Endothelial cell of umbilical vein (primary cell): ENCODE data around the gene CROCC2. TPM values are rescaled to one million over a fixed set of nuclear protein-coding genes. Genes with fewer than 3 reads are reported as not detected.

Experiments
- BruUV-seq: library from RNA; stranded (reverse); fragments of 400-500 nt; replicated peaks from 2 replicates; lab custom pipeline; 2021; lab: Mats Ljungman, UMichigan
- CTCF ChIA-PET: fragments of 300-600, 350-600 bp; sonication (Branson Sonifier 250); formaldehyde crosslinking; loops from one replicate; lab custom pipeline; 2021; ENCODE audit warnings: antibody characterized with exemption, inconsistent platforms; lab: Charles Lee
- POLR2A ChIA-PET: fragments of 300-600, 350-600 bp; sonication (Branson Sonifier 250); formaldehyde crosslinking; loops from one replicate; lab custom pipeline; 2021; ENCODE audit warnings: antibody characterized with exemption, inconsistent platforms; lab: Charles Lee
- DNase-seq: peaks from one replicate; pipeline ENCODE4 v3.0.0-alpha.2; 2011; ENCODE audit warnings: low read depth, low spot score
- FAIRE-seq: peaks from 2 replicates; lab custom pipeline; 2011; peaks lifted over from hg19 to GRCh38; lab: Jason Lieb, UNC
- H2AFZ ChIP-seq: 2 replicates; pipeline ENCODE4 v1.6.0; 2012; ENCODE audit warnings: low read depth, low read length, control low read depth, inconsistent platforms
- H3K27ac ChIP-seq: 2 replicates; pipeline ENCODE4 v1.5.1; 2011; ENCODE audit warnings: low read depth, mild to moderate bottlenecking, control low read depth, low read length, moderate library complexity; ENCODE audit not compliant: insufficient read depth
- H3K27me3 ChIP-seq, 2 experiments: 2 replicates each; pipeline versions ENCODE4 v1.6.0 to v1.6.1; 2011; ENCODE audit warnings: low read length in 2 of 2, mixed read lengths in 1 of 2; ENCODE audit not compliant: control insufficient read depth in 2 of 2, insufficient read depth in 2 of 2
- H3K36me3 ChIP-seq, 2 experiments: 2 replicates in 1 of 2; 3 replicates in 1 of 2; pipeline ENCODE4 v1.5.1; 2011; ENCODE audit warnings: low read length in 2 of 2, mild to moderate bottlenecking in 1 of 2, moderate library complexity in 1 of 2; ENCODE audit not compliant: control insufficient read depth in 2 of 2, insufficient read depth in 2 of 2; ENCODE audit errors: extremely low read depth in 1 of 2
- H3K4me1 ChIP-seq: 3 replicates; pipeline ENCODE4 v1.5.1; 2011; ENCODE audit warnings: mild to moderate bottlenecking, low read length; ENCODE audit not compliant: control insufficient read depth, insufficient read depth; ENCODE audit errors: extremely low read depth
- H3K4me2 ChIP-seq: 2 replicates; pipeline ENCODE4 v1.6.1; 2011; ENCODE audit warnings: low read length, control low read depth, mixed read lengths; ENCODE audit not compliant: insufficient read depth
- H3K4me3 ChIP-seq, 3 experiments: fragments of 200-600 bp in 1 of 3; sonication (generic), shearing (Covaris generic) in 1 of 3; replicated peaks in 1 of 3; 2 replicates each; pipeline ENCODE4 v1.5.1; 2011 to 2016; ENCODE audit warnings: control low read depth in 3 of 3, low read length in 3 of 3, mild to moderate bottlenecking in 2 of 3, inconsistent platforms in 1 of 3, low read depth in 1 of 3, moderate library complexity in 1 of 3; ENCODE audit not compliant: insufficient read depth in 1 of 3
- H3K79me2 ChIP-seq: 2 replicates; pipeline ENCODE4 v1.6.0; 2012; ENCODE audit warnings: low read length, inconsistent platforms; ENCODE audit not compliant: control insufficient read depth, insufficient read depth
- H3K9ac ChIP-seq: replicated peaks from 2 replicates; pipeline ENCODE3; 2011; ENCODE audit warnings: low read length, control low read depth; ENCODE audit not compliant: insufficient read depth; ENCODE audit errors: extremely low read depth
- H3K9me1 ChIP-seq: replicated peaks from 3 replicates; pipeline ENCODE4 v1.6.0; 2011; ENCODE audit warnings: mild to moderate bottlenecking, low read length; ENCODE audit not compliant: control insufficient read depth, insufficient read depth; ENCODE audit errors: extremely low read depth
- H3K9me3 ChIP-seq: replicated peaks from 2 replicates; pipeline ENCODE4 v1.5.1; 2012; ENCODE audit warnings: low read length, inconsistent platforms; ENCODE audit not compliant: control insufficient read depth, insufficient read depth
- H4K20me1 ChIP-seq: replicated peaks from 2 replicates; pipeline ENCODE3; 2011; ENCODE audit warnings: mild to moderate bottlenecking, low read length; ENCODE audit not compliant: control insufficient read depth, insufficient read depth; ENCODE audit errors: extremely low read depth
- CTCF ChIP-seq, 2 donors: IDR thresholded peaks; 1 replicate in 1 of 2; 2 replicates in 1 of 2; pipeline ENCODE4 v1.5.1; 2011; ENCODE audit warnings: low read length in 2 of 2, mild to moderate bottlenecking in 2 of 2, moderate library complexity in 2 of 2, control low read depth in 1 of 2, inconsistent platforms in 1 of 2, low read depth in 1 of 2; ENCODE audit not compliant: insufficient read depth in 1 of 2; ENCODE audit errors: extremely low read depth in 1 of 2
- EZH2 ChIP-seq: IDR thresholded peaks from 2 replicates; pipeline ENCODE4 v1.6.1; 2012; ENCODE audit warnings: borderline replicate concordance, low read depth, mild to moderate bottlenecking, moderate library complexity, low read length, inconsistent platforms; ENCODE audit not compliant: severe bottlenecking
- FOS ChIP-seq: IDR thresholded peaks from 2 replicates; pipeline ENCODE4 v1.6.1; 2011; ENCODE audit warnings: mild to moderate bottlenecking, low read length, moderate library complexity, borderline replicate concordance; ENCODE audit not compliant: insufficient read depth
- GATA2 ChIP-seq: IDR thresholded peaks from 2 replicates; pipeline ENCODE4 v1.7.0; 2011; ENCODE audit warnings: low read depth, mild to moderate bottlenecking, moderate library complexity, mixed read lengths, low read length; ENCODE audit not compliant: insufficient read length, insufficient read depth
- JUN ChIP-seq: IDR thresholded peaks from 2 replicates; pipeline ENCODE4 v1.6.1; 2011; ENCODE audit warnings: borderline replicate concordance, low read depth; ENCODE audit not compliant: insufficient read length, insufficient read depth
- MAX ChIP-seq: IDR thresholded peaks from 2 replicates; pipeline ENCODE4 v1.6.1; 2011; ENCODE audit not compliant: insufficient read depth, insufficient read length
- MYC ChIP-seq: IDR thresholded peaks from one replicate; pipeline ENCODE4 v1.6.1; 2011; ENCODE audit warnings: mild to moderate bottlenecking, low read depth, low read length
- POLR2A ChIP-seq: IDR thresholded peaks from 2 replicates; pipeline ENCODE4 v1.6.1; 2012; ENCODE audit warnings: low read depth, mild to moderate bottlenecking, control low read depth, low read length
- POLR2AphosphoS5 ChIP-seq: IDR thresholded peaks from 2 replicates; pipeline ENCODE4 v1.6.1; 2012; ENCODE audit warnings: low read depth, mild to moderate bottlenecking, control low read depth, low read length, moderate library complexity; ENCODE audit not compliant: insufficient read depth
- dilution Hi-C: fragments of 300-500 bp; cut with MboI; formaldehyde crosslinking; loops from one replicate; pipeline ENCODE4 v1.15.0; 2019; ENCODE audit warnings: low sequenced_read_pairs; ENCODE audit not compliant: extremely low pct_ligation_motif_present
- intact Hi-C: fragments of 100-400 bp; cut with micrococcal nuclease; formaldehyde crosslinking; loops from one replicate; pipeline ENCODE4 v1.10.0; 2022
- polyA plus RNA-seq, 4 experiments: library from polyadenylated mRNA; depleted of rRNA in 3 of 4; stranded (reverse) in 3 of 4; unstranded in 1 of 4; fragments of >200 nt; gene quantifications; 2 replicates each; pipeline versions ENCODE4 v1.2.1 to v1.2.3, GENCODE V29; 2011 to 2012; ENCODE audit warnings: missing spikeins in 1 of 4
- total RNA-seq: library from RNA; stranded (reverse); gene quantifications from 2 replicates; pipeline ENCODE4 v1.2.3, GENCODE V29; 2021

Gene CROCC2
- total and polyA plus RNA-seq, 2 donors (not counting 3 experiments of a cell fraction or from before 2014, with no cell fraction given) = not detected

- intact Hi-C loops = no loop called here
- no peak for FAIRE-seq
Measured at GRCh38 chr2:240963868-240964703, 58.0 kb downstream of the CROCC2 start.

More at GRCh38 chr2:240963868-240964703, 58.0 kb downstream of the CROCC2 start:
- TF ChIP-seq MYC (no peak), GATA2 (no peak), MAX (no peak), JUN (no peak), FOS (no peak), EZH2 (no peak), CTCF (IDR thresholded peaks at IDR 0.05; ENCODE audit: extremely low read depth in 1 of 2, insufficient read depth in 1 of 2, low read depth in 1 of 2, low read length in 2 of 2) (no peak), POLR2AphosphoS5 (no peak), POLR2A (no peak)
- DNase-seq = no peak
- Histone ChIP-seq H3K4me1 (no peaks in the 10 kb centered on the region), H4K20me1 (no peaks in the 10 kb centered on the region), H3K27ac (no peak overlapping the region), H3K9me3 (no peaks in the 10 kb centered on the region), H3K79me2 (no peaks in the 10 kb centered on the region), H3K4me2 (no peak overlapping the region), H3K9me1 (no peaks in the 10 kb centered on the region), H3K9ac (no peak overlapping the region), H3K36me3 (no peaks in the 10 kb centered on the region), H3K4me3 (no peak overlapping the region), H2AFZ (no peak overlapping the region), H3K27me3 (no peaks in the 10 kb centered on the region)
- dilution Hi-C loops = no loop called here
- no TSS peak for BruUV-seq
- POLR2A ChIA-PET = no interaction called here
- CTCF ChIA-PET = no interaction called here
